Liver (tissue), 3 donors: ENCODE measurements around the gene CLEC2A.

Source experiments
- EGR1 ChIP-seq, 2 donors: IDR thresholded peaks; 2 replicates each; pipeline ENCODE4 v1.6.1; 2016 to 2018; ENCODE audit warnings: antibody characterized with exemption in 2 of 2, low read depth in 2 of 2
- FOXA1 ChIP-seq: IDR thresholded peaks from 2 replicates; pipeline ENCODE4 v1.6.1; 2016; ENCODE audit warnings: antibody characterized with exemption
- GABPA ChIP-seq, 2 donors: IDR thresholded peaks in 1 of 2; conservative IDR thresholded peaks in 1 of 2; 2 replicates each; pipeline ENCODE4 v1.6.1; 2016; ENCODE audit warnings: antibody characterized with exemption in 2 of 2, mild to moderate bottlenecking in 1 of 2, moderate library complexity in 1 of 2
- JUND ChIP-seq, 2 donors: IDR thresholded peaks; 2 replicates each; pipeline ENCODE4 v1.6.1; 2016; ENCODE audit warnings: antibody characterized with exemption in 2 of 2
- NR2F2 ChIP-seq: IDR thresholded peaks from 2 replicates; pipeline ENCODE4 v1.6.1; 2016; ENCODE audit warnings: antibody characterized with exemption
- RAD21 ChIP-seq, 2 donors: IDR thresholded peaks; 2 replicates each; pipeline ENCODE4 v1.6.1; 2016; ENCODE audit warnings: antibody characterized with exemption in 2 of 2, mild to moderate bottlenecking in 2 of 2
- TAF1 ChIP-seq: conservative IDR thresholded peaks from 2 replicates; pipeline ENCODE4 v1.6.1; 2016; ENCODE audit warnings: antibody characterized with exemption, mild to moderate bottlenecking
- YY1 ChIP-seq: IDR thresholded peaks from 2 replicates; pipeline ENCODE4 v1.6.1; 2016; ENCODE audit warnings: antibody characterized with exemption, mild to moderate bottlenecking
- TF ChIP-seq, protein P1 (sequence below): fragments of 150-350 bp; IDR thresholded peaks from 2 replicates; pipeline ENCODE4 v1.5.1; 2017; ENCODE audit warnings: improper control_type of control experiment, low read depth, low read length; ENCODE audit not compliant: missing input control
- TF ChIP-seq, protein P2 (sequence below): IDR thresholded peaks from 2 replicates; pipeline ENCODE4 v1.6.1; 2016; ENCODE audit warnings: antibody characterized with exemption, mild to moderate bottlenecking
- donor health status: healthy.
- donor health status: healthy.

DNA sequence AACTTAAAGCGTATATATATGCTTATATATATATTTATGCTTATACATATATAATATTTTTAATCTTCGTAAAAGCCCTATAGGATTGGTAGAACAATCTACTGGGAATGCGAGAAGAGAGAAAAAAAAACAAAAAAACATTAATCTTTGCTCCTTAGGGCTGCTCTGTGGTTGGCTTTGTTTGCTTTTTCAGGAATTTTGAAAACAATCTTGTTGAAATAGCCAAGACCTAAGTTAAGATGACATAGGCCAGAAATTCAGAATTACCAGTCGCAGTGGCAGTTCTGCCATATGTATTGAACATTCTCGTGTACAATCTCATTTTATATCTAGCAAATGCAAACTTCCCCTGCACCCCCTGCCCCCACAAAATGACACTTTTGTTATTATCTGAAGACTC is 50.2 kb downstream of the CLEC2A start:
- TF ChIP-seq, protein P1, sequence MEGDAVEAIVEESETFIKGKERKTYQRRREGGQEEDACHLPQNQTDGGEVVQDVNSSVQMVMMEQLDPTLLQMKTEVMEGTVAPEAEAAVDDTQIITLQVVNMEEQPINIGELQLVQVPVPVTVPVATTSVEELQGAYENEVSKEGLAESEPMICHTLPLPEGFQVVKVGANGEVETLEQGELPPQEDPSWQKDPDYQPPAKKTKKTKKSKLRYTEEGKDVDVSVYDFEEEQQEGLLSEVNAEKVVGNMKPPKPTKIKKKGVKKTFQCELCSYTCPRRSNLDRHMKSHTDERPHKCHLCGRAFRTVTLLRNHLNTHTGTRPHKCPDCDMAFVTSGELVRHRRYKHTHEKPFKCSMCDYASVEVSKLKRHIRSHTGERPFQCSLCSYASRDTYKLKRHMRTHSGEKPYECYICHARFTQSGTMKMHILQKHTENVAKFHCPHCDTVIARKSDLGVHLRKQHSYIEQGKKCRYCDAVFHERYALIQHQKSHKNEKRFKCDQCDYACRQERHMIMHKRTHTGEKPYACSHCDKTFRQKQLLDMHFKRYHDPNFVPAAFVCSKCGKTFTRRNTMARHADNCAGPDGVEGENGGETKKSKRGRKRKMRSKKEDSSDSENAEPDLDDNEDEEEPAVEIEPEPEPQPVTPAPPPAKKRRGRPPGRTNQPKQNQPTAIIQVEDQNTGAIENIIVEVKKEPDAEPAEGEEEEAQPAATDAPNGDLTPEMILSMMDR = no peak
- TF ChIP-seq RAD21 (IDR thresholded peaks at IDR 0.05) (no peak), TAF1 (no peak), FOXA1 (no peak), EGR1 (IDR thresholded peaks at IDR 0.05; ENCODE audit: low read depth in 2 of 2) (no peak), GABPA (IDR thresholded peaks at IDR 0.05 in 1 of 2, conservative IDR thresholded peaks at IDR 0.05 in 1 of 2) (no peak), NR2F2 (no peak), YY1 (no peak), JUND (IDR thresholded peaks at IDR 0.05) (no peak)
- TF ChIP-seq, protein P2, sequence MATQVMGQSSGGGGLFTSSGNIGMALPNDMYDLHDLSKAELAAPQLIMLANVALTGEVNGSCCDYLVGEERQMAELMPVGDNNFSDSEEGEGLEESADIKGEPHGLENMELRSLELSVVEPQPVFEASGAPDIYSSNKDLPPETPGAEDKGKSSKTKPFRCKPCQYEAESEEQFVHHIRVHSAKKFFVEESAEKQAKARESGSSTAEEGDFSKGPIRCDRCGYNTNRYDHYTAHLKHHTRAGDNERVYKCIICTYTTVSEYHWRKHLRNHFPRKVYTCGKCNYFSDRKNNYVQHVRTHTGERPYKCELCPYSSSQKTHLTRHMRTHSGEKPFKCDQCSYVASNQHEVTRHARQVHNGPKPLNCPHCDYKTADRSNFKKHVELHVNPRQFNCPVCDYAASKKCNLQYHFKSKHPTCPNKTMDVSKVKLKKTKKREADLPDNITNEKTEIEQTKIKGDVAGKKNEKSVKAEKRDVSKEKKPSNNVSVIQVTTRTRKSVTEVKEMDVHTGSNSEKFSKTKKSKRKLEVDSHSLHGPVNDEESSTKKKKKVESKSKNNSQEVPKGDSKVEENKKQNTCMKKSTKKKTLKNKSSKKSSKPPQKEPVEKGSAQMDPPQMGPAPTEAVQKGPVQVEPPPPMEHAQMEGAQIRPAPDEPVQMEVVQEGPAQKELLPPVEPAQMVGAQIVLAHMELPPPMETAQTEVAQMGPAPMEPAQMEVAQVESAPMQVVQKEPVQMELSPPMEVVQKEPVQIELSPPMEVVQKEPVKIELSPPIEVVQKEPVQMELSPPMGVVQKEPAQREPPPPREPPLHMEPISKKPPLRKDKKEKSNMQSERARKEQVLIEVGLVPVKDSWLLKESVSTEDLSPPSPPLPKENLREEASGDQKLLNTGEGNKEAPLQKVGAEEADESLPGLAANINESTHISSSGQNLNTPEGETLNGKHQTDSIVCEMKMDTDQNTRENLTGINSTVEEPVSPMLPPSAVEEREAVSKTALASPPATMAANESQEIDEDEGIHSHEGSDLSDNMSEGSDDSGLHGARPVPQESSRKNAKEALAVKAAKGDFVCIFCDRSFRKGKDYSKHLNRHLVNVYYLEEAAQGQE = no peak
